SK-N-SH (cell line): ENCODE measurements around the gene PCYT2. TPM values are rescaled to one million over a fixed set of nuclear protein-coding genes. Genes with fewer than 3 reads are reported as not detected.

Source experiments
- CTCF ChIA-PET: fragments of 300-600, 350-600 bp; formaldehyde crosslinking; extraction: SDS; loops from one replicate; lab custom pipeline; 2021; lab: Yijun Ruan, JAX
- POLR2A ChIA-PET: fragments of 350-600 bp; sonication (Branson Sonifier 250); formaldehyde crosslinking; extraction: SDS; loops from one replicate; lab custom pipeline; 2020; ENCODE audit warnings: antibody characterized with exemption, inconsistent platforms; lab: Yijun Ruan, JAX
- DNase-seq: peaks from one replicate; pipeline ENCODE4 v3.0.0; 2012
- H2AFZ ChIP-seq: fragments of 200-600 bp; sonication (generic); 2 replicates; pipeline ENCODE4 v1.8.1; 2016; ENCODE audit warnings: antibody characterized with exemption, mild to moderate bottlenecking, low read depth
- H3F3A ChIP-seq: fragments of 200-600 bp; sonication (generic); replicated peaks from 2 replicates; pipeline ENCODE3; 2016; ENCODE audit warnings: antibody characterized with exemption, mild to moderate bottlenecking; ENCODE audit not compliant: insufficient read depth
- H3K27ac ChIP-seq, 2 experiments: fragments of 200-500 bp in 1 of 2; fragments of 200-600 bp in 1 of 2; sonication (Bioruptor generic) in 1 of 2; sonication (generic), shearing (Covaris generic) in 1 of 2; 2 replicates each; pipeline versions ENCODE4 v1.5.1 to v1.6.1; 2014 to 2016; ENCODE audit warnings: low read depth in 2 of 2, inconsistent platforms in 1 of 2, low read length in 1 of 2, mild to moderate bottlenecking in 1 of 2, mixed read lengths in 1 of 2
- H3K27me3 ChIP-seq: fragments of 200-600 bp; sonication (generic), shearing (Covaris generic); 2 replicates; pipeline ENCODE4 v1.6.1; 2016; ENCODE audit warnings: mixed run types; ENCODE audit not compliant: insufficient read depth
- H3K36me3 ChIP-seq, 2 experiments: fragments of 200-500 bp in 1 of 2; fragments of 200-600 bp in 1 of 2; sonication (Bioruptor generic) in 1 of 2; sonication (generic) in 1 of 2; replicated peaks in 1 of 2; 2 replicates each; pipeline versions ENCODE3 to v1.5.1; 2014 to 2016; ENCODE audit warnings: low read length in 1 of 2, mild to moderate bottlenecking in 1 of 2; ENCODE audit not compliant: insufficient read depth in 2 of 2, control insufficient read depth in 1 of 2
- H3K4me1 ChIP-seq, 2 experiments: fragments of 200-500 bp in 1 of 2; fragments of 200-600 bp in 1 of 2; sonication (Bioruptor generic) in 1 of 2; sonication (generic), shearing (Covaris generic) in 1 of 2; 2 replicates each; pipeline versions ENCODE4 v1.5.1 to v1.6.1; 2014 to 2016; ENCODE audit warnings: low read depth in 1 of 2, low read length in 1 of 2, mixed run types in 1 of 2; ENCODE audit not compliant: insufficient read depth in 2 of 2, control insufficient read depth in 1 of 2
- H3K4me2 ChIP-seq: fragments of 200-600 bp; sonication (generic), shearing (Covaris generic); 2 replicates; pipeline ENCODE4 v1.6.1; 2017; ENCODE audit warnings: mixed run types
- H3K4me3 ChIP-seq, 2 experiments: fragments of 200-500 bp in 1 of 2; fragments of 200-600 bp in 1 of 2; sonication (Bioruptor generic) in 1 of 2; sonication (generic), shearing (Covaris generic) in 1 of 2; 2 replicates each; pipeline versions ENCODE4 v1.5.1 to v1.8.1; 2014 to 2016; ENCODE audit warnings: low read depth in 2 of 2, inconsistent platforms in 1 of 2, low read length in 1 of 2, mild to moderate bottlenecking in 1 of 2, mixed read lengths in 1 of 2, moderate library complexity in 1 of 2
- H3K79me2 ChIP-seq: fragments of 200-600 bp; sonication (generic); 2 replicates; pipeline ENCODE4 v1.8.1; 2017; ENCODE audit warnings: mild to moderate bottlenecking; ENCODE audit not compliant: insufficient read depth
- H3K9ac ChIP-seq: fragments of 200-600 bp; sonication (generic); 2 replicates; pipeline ENCODE4 v1.6.1; 2017; ENCODE audit warnings: mixed run types
- H3K9me2 ChIP-seq: fragments of 200-600 bp; sonication (generic); 2 replicates; pipeline ENCODE4 v1.6.1; 2017; ENCODE audit warnings: mixed run types
- H3K9me3 ChIP-seq: fragments of 200-600 bp; sonication (generic); 2 replicates; pipeline ENCODE4 v1.6.1; 2017; ENCODE audit warnings: mixed run types, mild to moderate bottlenecking, moderate library complexity
- H4K20me1 ChIP-seq: fragments of 200-600 bp; sonication (generic); 2 replicates; pipeline ENCODE4 v1.6.1; 2017; ENCODE audit warnings: mild to moderate bottlenecking, mixed run types; ENCODE audit not compliant: insufficient read depth
- CHD2 ChIP-seq: fragments of 150-350 bp; IDR thresholded peaks from 2 replicates; pipeline ENCODE4 v1.6.1; 2018; ENCODE audit warnings: low read length; ENCODE audit not compliant: partially characterized antibody
- ELF1 ChIP-seq: IDR thresholded peaks from 2 replicates; pipeline ENCODE4 v1.4.0; 2012
- EP300 ChIP-seq, 2 experiments: IDR thresholded peaks; 2 replicates each; pipeline versions ENCODE4 v1.4.0 to v1.6.1; 2012; ENCODE audit warnings: borderline replicate concordance in 1 of 2, low read depth in 1 of 2, low read length in 1 of 2
- EZH2phosphoT487 ChIP-seq: fragments of 200-600 bp; sonication (generic); IDR thresholded peaks from 2 replicates; pipeline ENCODE4 v1.6.1; 2017; ENCODE audit warnings: low read depth, mixed run types, mild to moderate bottlenecking, antibody characterized with exemption, moderate library complexity, borderline replicate concordance
- GATA2 ChIP-seq: sonication (generic); formaldehyde crosslinking; IDR thresholded peaks from 2 replicates; pipeline ENCODE4 v1.5.0; 2020; ENCODE audit warnings: mild to moderate bottlenecking, missing genetic modification reagents
- IRF3 ChIP-seq: fragments of 150-350 bp; IDR thresholded peaks from 2 replicates; pipeline ENCODE4 v1.6.1; 2016; ENCODE audit warnings: mild to moderate bottlenecking, low read depth, low read length
- MXI1 ChIP-seq: IDR thresholded peaks from 2 replicates; pipeline ENCODE4 v1.6.1; 2012; ENCODE audit warnings: mild to moderate bottlenecking, low read depth, low read length, improper control_type of control experiment
- NRF1 ChIP-seq: IDR thresholded peaks from 2 replicates; pipeline ENCODE4 v1.6.1; 2012; ENCODE audit warnings: low read depth, mild to moderate bottlenecking, low read length
- POLR2AphosphoS5 ChIP-seq: IDR thresholded peaks from 2 replicates; pipeline ENCODE4 v1.6.1; 2012; ENCODE audit warnings: low read depth, low read length
- RAD21 ChIP-seq: IDR thresholded peaks from 2 replicates; pipeline ENCODE4 v1.6.1; 2012; ENCODE audit warnings: mild to moderate bottlenecking, low read length
- REST ChIP-seq: IDR thresholded peaks from 2 replicates; pipeline ENCODE4 v1.6.1; 2012; ENCODE audit warnings: mild to moderate bottlenecking, low read depth, low read length, moderate library complexity
- RXRA ChIP-seq: IDR thresholded peaks from 2 replicates; pipeline ENCODE4 v1.4.0; 2012; ENCODE audit warnings: low read depth, mild to moderate bottlenecking, borderline replicate concordance
- SIN3A ChIP-seq: IDR thresholded peaks from 2 replicates; pipeline ENCODE4 v1.6.1; 2012; ENCODE audit warnings: low read depth, mild to moderate bottlenecking, low read length, moderate library complexity, borderline replicate concordance
- SMC3 ChIP-seq: IDR thresholded peaks from 2 replicates; pipeline ENCODE4 v1.6.1; 2012; ENCODE audit warnings: low read depth, low read length, improper control_type of control experiment
- TCF12 ChIP-seq: IDR thresholded peaks from 2 replicates; pipeline ENCODE4 v1.4.0; 2012
- TEAD4 ChIP-seq: IDR thresholded peaks from 2 replicates; pipeline ENCODE4 v1.4.0; 2012; ENCODE audit warnings: mild to moderate bottlenecking, borderline replicate concordance; ENCODE audit not compliant: insufficient read depth
- YY1 ChIP-seq: IDR thresholded peaks from 2 replicates; pipeline ENCODE4 v1.4.0; 2012; ENCODE audit warnings: low read depth, mild to moderate bottlenecking
- WGBS: methylation state at CpG from one replicate; pipeline ENCODE4 v1.1.6; 2017; ENCODE audit warnings: low lambda C conversion rate; 5-methylcytosine and 5-hydroxymethylcytosine counted together
- polyA plus RNA-seq, 3 experiments: library from polyadenylated mRNA; depleted of rRNA; stranded (reverse); fragments of >200 nt; gene quantifications; 2 replicates each; pipeline ENCODE4 v1.2.3, GENCODE V29; 2012
- TF ChIP-seq, protein P1 (sequence below): IDR thresholded peaks from 2 replicates; pipeline ENCODE4; 2012
- TF ChIP-seq, protein P2 (sequence below): fragments of 200-600 bp; sonication (generic); IDR thresholded peaks from 2 replicates; pipeline ENCODE4 v1.6.1; 2017; ENCODE audit warnings: antibody characterized with exemption, mild to moderate bottlenecking, moderate library complexity

Gene PCYT2
- polyA plus RNA-seq, 1 of the 3 experiments (the other 2 are of a cell fraction) = 46.2 TPM

DNA sequence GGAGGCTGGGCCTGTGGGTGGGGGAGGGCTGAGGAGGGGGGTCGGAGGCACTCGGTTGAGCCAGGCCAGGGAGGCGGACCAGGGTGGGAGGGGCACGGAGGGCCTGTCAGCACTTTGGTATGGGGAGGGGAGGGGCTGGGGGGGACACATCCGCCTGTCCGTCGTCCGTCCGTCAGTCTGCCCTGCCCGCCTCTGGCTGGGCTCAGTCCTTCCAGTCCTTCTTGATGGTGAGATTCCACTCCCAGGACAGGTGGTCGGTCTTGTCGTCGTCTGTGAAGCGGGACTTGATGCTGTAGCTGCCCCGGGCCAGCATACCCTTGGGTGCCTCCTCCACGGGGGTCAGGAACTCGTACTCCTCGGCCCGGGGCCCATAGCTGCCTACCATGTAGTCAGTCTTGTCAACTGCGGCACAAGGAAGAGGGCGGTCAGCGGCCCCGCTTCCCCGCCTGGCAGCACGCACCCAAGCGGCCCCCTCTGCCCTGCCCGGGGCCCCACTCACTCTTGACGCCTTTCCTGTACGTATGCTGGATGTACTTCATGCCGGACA lies 42.5 kb downstream of the PCYT2 start (continued):
- TF ChIP-seq, protein P1, sequence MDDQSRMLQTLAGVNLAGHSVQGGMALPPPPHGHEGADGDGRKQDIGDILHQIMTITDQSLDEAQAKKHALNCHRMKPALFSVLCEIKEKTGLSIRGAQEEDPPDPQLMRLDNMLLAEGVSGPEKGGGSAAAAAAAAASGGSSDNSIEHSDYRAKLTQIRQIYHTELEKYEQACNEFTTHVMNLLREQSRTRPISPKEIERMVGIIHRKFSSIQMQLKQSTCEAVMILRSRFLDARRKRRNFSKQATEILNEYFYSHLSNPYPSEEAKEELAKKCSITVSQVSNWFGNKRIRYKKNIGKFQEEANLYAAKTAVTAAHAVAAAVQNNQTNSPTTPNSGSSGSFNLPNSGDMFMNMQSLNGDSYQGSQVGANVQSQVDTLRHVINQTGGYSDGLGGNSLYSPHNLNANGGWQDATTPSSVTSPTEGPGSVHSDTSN = peak; percentile 85
- no peak for TF ChIP-seq ELF1
- TF ChIP-seq, all 33 proteins: peak for 6

DNA sequence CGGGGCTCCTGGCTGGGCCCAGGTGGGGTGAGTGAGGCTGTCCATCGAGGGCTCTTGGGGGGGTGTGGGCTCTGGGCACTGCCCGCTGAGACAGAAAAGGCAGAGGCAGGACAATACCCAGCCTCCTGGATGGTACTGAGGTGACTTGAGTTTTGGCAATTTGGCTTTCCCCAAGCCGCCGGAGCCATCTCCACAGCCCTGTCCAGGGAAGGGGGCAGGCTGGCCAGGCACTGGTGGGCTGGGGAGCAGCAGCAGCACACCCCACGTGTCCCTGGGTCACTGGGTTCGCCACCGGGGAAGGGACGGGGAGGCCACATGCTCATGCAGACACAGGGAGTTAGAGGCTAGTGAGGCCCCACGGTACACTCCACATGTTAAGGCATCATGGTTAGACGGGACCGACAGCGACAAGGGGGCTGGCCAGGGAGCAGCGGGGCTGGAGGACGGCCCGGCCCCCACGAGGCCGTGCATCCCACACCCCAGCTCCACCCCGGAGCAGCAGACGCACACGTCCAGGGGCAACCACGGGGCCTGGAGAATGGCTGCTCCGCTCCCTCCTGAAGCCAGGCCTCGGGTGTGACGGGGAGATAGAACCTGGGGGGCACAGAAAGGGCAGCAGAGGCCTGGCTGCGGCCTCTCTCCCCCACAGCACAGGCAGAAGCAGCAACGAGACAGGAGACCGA lies 43.1 kb downstream of the PCYT2 start:
- Histone ChIP-seq H3K4me1 (peaks cover 24 to 59% of the 10 kb centered on the region in 2 experiments; a peak in 3 of 4 replicates), H3K4me2 (peak overlapping the region; percentile 99; the same call in 1 of the 2 replicates), H3K4me3 (no peak overlapping the region; a peak in 1 of 4 replicates), H2AFZ (no peak overlapping the region), H3K27me3 (no peaks in the 10 kb centered on the region), H3K27ac (peak overlapping the region; percentile 86 to 95), H3K9me2 (no peaks in the 10 kb centered on the region), H3K9me3 (no peaks in the 10 kb centered on the region), H3K36me3 (peaks cover 33 to 48% of the 10 kb centered on the region in 2 experiments), H3K79me2 (peaks cover 78% of the 10 kb centered on the region), H4K20me1 (peaks cover 55% of the 10 kb centered on the region), H3F3A (peaks cover 69% of the 10 kb centered on the region), H3K9ac (peak overlapping the region; percentile 42; the same call in 1 of the 2 replicates)
- peak; percentile 51 for DNase-seq
- ChIA-PET POLR2A (interaction anchor here (1.1 to 2.5 kb wide), 2 partner anchors 43 to 58 kb away, joined by 3 to 9 read pairs; partner anchors contain the start of gene PCYT2), CTCF (interaction anchor here (0.8 to 6.9 kb wide), 19 partner anchors 9 to 162 kb away, joined by 3 to 54 read pairs (median 10); partner anchors contain the start of genes ALYREF, ANAPC11, CENPX and LRRC45)
- 59% methylated on average over 21 of the region's 28 CpGs for WGBS
- TF ChIP-seq YY1 (no peak), TEAD4 (no peak), SIN3A (no peak), RAD21 (no peak), GATA2 (CRISPR knock-in tag) (no peak), POLR2AphosphoS5 (peak; percentile 58; the same call in 1 of the 2 replicates), IRF3 (no peak), CHD2 (peak; percentile 21), MXI1 (no peak), EZH2phosphoT487 (no peak), REST (no peak), EP300 (IDR thresholded peaks at IDR 0.05; ENCODE audit: borderline replicate concordance in 1 of 2, low read depth in 1 of 2, low read length in 1 of 2) (no peak), TCF12 (no peak), SMC3 (no peak), RXRA (no peak), NRF1 (no peak)
- TF ChIP-seq, protein P1 = peak; percentile 2; the same call in 1 of the 2 replicates
- TF ChIP-seq, protein P2, sequence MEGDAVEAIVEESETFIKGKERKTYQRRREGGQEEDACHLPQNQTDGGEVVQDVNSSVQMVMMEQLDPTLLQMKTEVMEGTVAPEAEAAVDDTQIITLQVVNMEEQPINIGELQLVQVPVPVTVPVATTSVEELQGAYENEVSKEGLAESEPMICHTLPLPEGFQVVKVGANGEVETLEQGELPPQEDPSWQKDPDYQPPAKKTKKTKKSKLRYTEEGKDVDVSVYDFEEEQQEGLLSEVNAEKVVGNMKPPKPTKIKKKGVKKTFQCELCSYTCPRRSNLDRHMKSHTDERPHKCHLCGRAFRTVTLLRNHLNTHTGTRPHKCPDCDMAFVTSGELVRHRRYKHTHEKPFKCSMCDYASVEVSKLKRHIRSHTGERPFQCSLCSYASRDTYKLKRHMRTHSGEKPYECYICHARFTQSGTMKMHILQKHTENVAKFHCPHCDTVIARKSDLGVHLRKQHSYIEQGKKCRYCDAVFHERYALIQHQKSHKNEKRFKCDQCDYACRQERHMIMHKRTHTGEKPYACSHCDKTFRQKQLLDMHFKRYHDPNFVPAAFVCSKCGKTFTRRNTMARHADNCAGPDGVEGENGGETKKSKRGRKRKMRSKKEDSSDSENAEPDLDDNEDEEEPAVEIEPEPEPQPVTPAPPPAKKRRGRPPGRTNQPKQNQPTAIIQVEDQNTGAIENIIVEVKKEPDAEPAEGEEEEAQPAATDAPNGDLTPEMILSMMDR = no peak
